Measurements from ENCODE around the gene PEX11B.
A peak's percentile ranks its signal among the peaks of the same experiment; 100 is the strongest.

Gene PEX11B

DNA sequence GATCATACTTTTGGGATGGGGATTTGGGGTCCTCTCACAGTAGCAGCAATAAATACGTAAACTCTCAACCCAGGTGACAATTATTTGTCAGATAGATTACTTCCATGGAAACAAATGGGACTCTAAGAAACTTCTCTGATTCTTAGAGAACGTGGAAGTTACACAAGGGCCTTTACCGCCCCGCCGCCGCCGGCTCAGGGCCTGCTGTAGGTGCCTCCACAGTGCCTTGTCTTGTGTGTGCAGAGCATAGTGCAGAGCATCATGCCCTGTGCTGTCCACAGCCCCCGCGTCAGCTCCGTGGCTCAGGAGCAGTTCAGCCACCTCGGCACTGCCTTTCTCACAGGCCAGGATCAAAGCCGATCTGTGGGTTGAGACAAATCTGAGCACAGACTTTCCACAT, 43.9 kb downstream of the PEX11B start:
- Mint-ChIP-seq H3K4me3 (no peak overlapping the region), H3K9me3 (no peaks in the 10 kb centered on the region), H3K4me1 (peaks cover 19% of the 10 kb centered on the region), H3K27me3 (peaks cover 33% of the 10 kb centered on the region), H3K27ac (no peak overlapping the region)
- ATAC-seq (no peak), DNase-seq (no peak)

DNA sequence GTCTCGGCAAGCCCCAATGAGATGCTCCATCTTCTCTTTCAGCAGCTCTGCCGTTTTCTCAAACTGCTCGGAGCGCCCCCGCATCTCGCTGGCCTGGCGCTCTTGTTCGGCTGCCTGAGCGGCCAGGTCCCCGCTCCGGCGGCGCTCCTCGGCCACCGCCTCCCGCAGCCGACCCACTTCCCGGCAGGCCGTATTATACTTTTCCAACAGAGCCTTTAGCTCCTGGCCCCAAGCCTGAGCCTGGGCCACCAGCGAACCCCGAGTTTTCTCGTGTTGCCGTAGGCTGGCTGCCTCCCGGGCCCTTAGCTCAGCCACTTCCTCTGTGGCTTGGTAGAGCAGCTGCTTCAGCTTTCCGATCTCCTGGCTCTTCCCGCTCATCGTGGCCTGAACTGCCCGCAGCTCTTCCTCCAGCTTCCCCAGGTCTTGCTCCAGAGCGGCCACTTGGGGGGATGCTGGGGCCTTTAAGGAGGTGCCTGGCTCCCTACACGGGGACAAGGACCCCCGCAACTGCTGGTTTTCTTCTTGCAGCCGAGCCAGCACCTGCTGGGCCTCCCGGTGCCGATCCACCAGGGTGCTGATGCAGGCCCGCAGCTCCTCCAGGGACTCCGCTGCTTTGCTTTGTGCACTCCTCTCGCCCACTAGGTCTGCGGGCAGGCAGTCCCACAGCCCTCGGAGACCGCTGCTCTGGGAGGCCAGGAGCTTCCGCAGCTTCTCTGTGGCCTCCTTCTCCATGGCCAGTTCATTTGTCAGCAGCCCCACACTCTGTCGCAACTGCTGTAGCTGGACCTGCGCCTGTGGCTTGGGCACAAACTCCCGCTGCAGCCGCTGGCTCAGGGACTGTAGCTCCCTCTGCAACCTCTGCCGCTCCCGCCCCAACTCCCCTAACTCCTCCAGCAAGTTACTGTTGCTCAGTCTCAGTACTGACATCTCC, 46.3 kb downstream of the PEX11B start:
- peak; percentile 87 for ATAC-seq
- peak overlapping the region; percentile 72 to 94 for H3K27ac Mint-ChIP-seq
- peak overlapping the region; percentile 77 to 82 for H3K4me3 Mint-ChIP-seq

DNA sequence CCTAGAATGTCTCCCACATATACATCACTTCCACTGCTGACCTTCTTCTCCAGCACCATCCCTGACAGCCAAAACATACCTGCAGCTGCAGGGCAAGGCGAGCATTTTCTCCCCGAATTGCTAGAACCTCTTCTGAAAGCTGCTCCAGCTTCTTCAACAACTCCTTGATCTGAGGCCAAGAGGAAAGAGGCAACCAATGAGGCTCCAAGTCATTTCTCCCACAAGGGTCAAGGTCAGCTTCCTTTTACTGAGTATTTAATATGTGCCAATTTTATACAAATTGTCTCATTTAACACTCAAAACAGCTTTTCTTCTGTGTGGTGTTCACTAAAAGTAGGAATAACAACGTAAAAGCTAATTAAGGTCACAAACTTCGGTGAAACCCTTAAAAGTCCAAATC, 50.3 kb downstream of the PEX11B start:
- H3K9me3 Mint-ChIP-seq: no peaks in the 10 kb centered on the region
- no peak overlapping the region for H3K4me3 Mint-ChIP-seq
- no peak overlapping the region for H3K27ac Mint-ChIP-seq
- H3K4me1 Mint-ChIP-seq: peaks cover 24% of the 10 kb centered on the region
- DNase-seq (no peak), ATAC-seq (no peak)
- peaks cover 34% of the 10 kb centered on the region for H3K27me3 Mint-ChIP-seq

More for the DNA sequence above, 46.3 kb downstream of the PEX11B start:
- H3K27me3 Mint-ChIP-seq: peaks cover 43% of the 10 kb centered on the region
- H3K9me3 Mint-ChIP-seq: no peaks in the 10 kb centered on the region
- peaks cover 24% of the 10 kb centered on the region for H3K4me1 Mint-ChIP-seq
- DNase-seq: peak; percentile 52

- H3K27me3 Mint-ChIP-seq: peaks cover 25% of the 10 kb centered on the region
- H3K27ac Mint-ChIP-seq: no peak overlapping the region
- ATAC-seq (no peak), DNase-seq (no peak)
- H3K4me1 Mint-ChIP-seq: peaks cover 12% of the 10 kb centered on the region
- no peak overlapping the region for H3K4me3 Mint-ChIP-seq
- H3K9me3 Mint-ChIP-seq: no peaks in the 10 kb centered on the region
Measured at GRCh38 chr1:145863282-145864018, 55.1 kb downstream of the PEX11B start.
